CD8-positive, alpha-beta memory T cell (primary cell): ENCODE data around the gene NRIP1. TPM values are rescaled to one million over a fixed set of nuclear protein-coding genes. Genes with fewer than 3 reads are reported as not detected.

Experiments
- CTCF ChIA-PET: fragments of 350-600 bp; sonication (Branson Sonifier 250); formaldehyde crosslinking; loops from one replicate; lab custom pipeline; 2021; ENCODE audit warnings: antibody characterized with exemption; lab: Charles Lee
- POLR2A ChIA-PET: fragments of 350-600 bp; sonication (Branson Sonifier 250); formaldehyde crosslinking; loops from one replicate; lab custom pipeline; 2021; ENCODE audit warnings: antibody characterized with exemption; lab: Charles Lee
- DNase-seq, 5 donors: peaks; one replicate each; pipeline versions ENCODE4 v3.0.0 to v3.0.0-alpha.2; 2020 to 2022; ENCODE audit warnings: mixed read lengths in 1 of 5
- H3K27ac ChIP-seq: one replicate; pipeline ENCODE4 v1.7.0; 2013; ENCODE audit warnings: low read depth, mild to moderate bottlenecking, low read length, moderate library complexity
- H3K27me3 ChIP-seq: 2 replicates; pipeline ENCODE4 v1.7.0; 2013; ENCODE audit warnings: low read length, mild to moderate bottlenecking; ENCODE audit not compliant: insufficient read depth, poor library complexity, severe bottlenecking
- H3K36me3 ChIP-seq: 2 replicates; pipeline ENCODE4 v1.7.0; 2013; ENCODE audit warnings: mild to moderate bottlenecking, low read length, moderate library complexity; ENCODE audit not compliant: insufficient read depth
- H3K4me1 ChIP-seq: 2 replicates; pipeline ENCODE4 v1.7.0; 2013; ENCODE audit warnings: mild to moderate bottlenecking, low read length, moderate library complexity; ENCODE audit not compliant: insufficient read depth
- H3K4me3 ChIP-seq: 2 replicates; pipeline ENCODE4 v1.7.0; 2013; ENCODE audit warnings: mild to moderate bottlenecking, low read length
- H3K9me3 ChIP-seq: 2 replicates; pipeline ENCODE4 v1.7.0; 2013; ENCODE audit warnings: mild to moderate bottlenecking, low read length
- H3K27ac Mint-ChIP-seq, 8 donors: one replicate each; pipeline ENCODE4 v1.8.0; 2020 to 2021; ENCODE audit warnings: mixed read lengths in 8 of 8, mild to moderate bottlenecking in 6 of 8, inconsistent platforms in 3 of 8, moderate library complexity in 3 of 8
- H3K27me3 Mint-ChIP-seq, 2 donors: one replicate each; pipeline ENCODE4 v1.8.0; 2020 to 2021; ENCODE audit warnings: mixed read lengths in 2 of 2, mild to moderate bottlenecking in 1 of 2, moderate library complexity in 1 of 2
- H3K36me3 Mint-ChIP-seq, 3 donors: one replicate each; pipeline ENCODE4 v1.8.0; 2020 to 2021; ENCODE audit warnings: mixed read lengths in 3 of 3, inconsistent platforms in 1 of 3, mild to moderate bottlenecking in 1 of 3
- H3K4me1 Mint-ChIP-seq, 3 donors: one replicate each; pipeline ENCODE4 v1.8.0; 2020 to 2021; ENCODE audit warnings: mixed read lengths in 3 of 3, inconsistent platforms in 1 of 3, mild to moderate bottlenecking in 1 of 3
- H3K4me3 Mint-ChIP-seq, 7 donors: one replicate each; pipeline ENCODE4 v1.8.0; 2020 to 2021; ENCODE audit warnings: mixed read lengths in 7 of 7, mild to moderate bottlenecking in 6 of 7, moderate library complexity in 4 of 7, inconsistent platforms in 2 of 7
- H3K9me3 Mint-ChIP-seq, 5 donors: one replicate each; pipeline ENCODE4 v1.8.0; 2020 to 2022; ENCODE audit warnings: mixed read lengths in 5 of 5, mild to moderate bottlenecking in 3 of 5, moderate library complexity in 2 of 5, inconsistent platforms in 1 of 5
- polyA plus RNA-seq: library from polyadenylated mRNA; unstranded; fragments of 300-500 nt; fragmentation: Illumina TruSeq; gene quantifications from one replicate; pipeline ENCODE4 v1.2.3, GENCODE V29; 2021
- total RNA-seq, 2 experiments: library from RNA; stranded (reverse); gene quantifications; one replicate each; pipeline ENCODE4 v1.2.3, GENCODE V29; 2021

Gene NRIP1
- total and polyA plus RNA-seq, 3 experiments from 2014 or later: 14.6 to 37.6 (median 15.7) TPM

DNA sequence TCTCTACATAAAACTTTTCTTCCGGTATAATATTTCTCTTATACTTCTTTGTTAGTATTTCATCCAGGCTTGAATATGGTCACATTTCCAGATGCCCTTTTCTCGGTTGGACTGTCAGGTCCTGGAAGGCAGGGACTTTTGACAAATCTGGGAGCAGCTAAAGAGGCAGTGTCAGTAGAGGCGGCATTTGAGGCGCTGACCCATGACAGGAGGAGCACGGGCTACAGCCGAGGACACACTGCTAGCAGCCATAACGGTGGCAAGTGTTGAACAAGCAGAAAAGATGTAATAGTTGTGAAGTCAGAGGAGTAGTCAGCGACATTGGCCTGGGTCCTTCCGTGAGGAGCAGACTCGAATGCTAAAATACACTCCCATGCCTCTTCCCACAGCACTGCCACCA, 14.5 kb upstream of the NRIP1 start:
- no peaks in the 10 kb centered on the region for H3K4me1 ChIP-seq
- POLR2A ChIA-PET: no interaction called here
- H3K27ac Mint-ChIP-seq: peak overlapping the region in 1 of 8 donors; percentile 32

DNA sequence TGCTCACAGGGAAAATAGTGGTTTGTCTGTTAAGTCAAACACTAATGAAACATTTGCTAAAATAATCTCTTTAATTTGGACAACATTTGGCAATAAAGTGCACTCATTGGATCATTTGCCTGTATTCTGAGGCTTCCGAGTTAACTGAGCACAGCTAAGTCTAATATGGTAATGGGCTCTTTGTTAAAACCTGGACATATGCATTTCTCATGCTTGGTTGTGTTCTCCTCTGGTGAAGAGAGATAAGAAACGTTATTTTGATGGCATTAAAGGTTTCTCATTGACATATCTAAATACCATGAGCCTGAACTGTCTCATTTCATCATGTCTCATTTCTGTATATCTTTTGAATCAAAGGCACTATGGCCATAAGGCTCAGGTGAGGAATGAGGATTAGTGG, 13.4 kb upstream of the NRIP1 start:
- POLR2A ChIA-PET: no interaction called here

More for the DNA sequence above, 14.5 kb upstream of the NRIP1 start:
- no peak for DNase-seq
- peaks cover 1 to 23% of the 10 kb centered on the region in 2 donors for H3K27me3 Mint-ChIP-seq
- H3K9me3 Mint-ChIP-seq: no peaks in the 10 kb centered on the region
- CTCF ChIA-PET: no interaction called here
- Histone ChIP-seq H3K27me3 (no peaks in the 10 kb centered on the region), H3K4me3 (no peak overlapping the region), H3K27ac (no peak overlapping the region), H3K9me3 (no peaks in the 10 kb centered on the region), H3K36me3 (no peaks in the 10 kb centered on the region)
- no peaks in the 10 kb centered on the region for H3K4me1 Mint-ChIP-seq
- H3K36me3 Mint-ChIP-seq: no peaks in the 10 kb centered on the region
- H3K4me3 Mint-ChIP-seq: no peak overlapping the region

DNA sequence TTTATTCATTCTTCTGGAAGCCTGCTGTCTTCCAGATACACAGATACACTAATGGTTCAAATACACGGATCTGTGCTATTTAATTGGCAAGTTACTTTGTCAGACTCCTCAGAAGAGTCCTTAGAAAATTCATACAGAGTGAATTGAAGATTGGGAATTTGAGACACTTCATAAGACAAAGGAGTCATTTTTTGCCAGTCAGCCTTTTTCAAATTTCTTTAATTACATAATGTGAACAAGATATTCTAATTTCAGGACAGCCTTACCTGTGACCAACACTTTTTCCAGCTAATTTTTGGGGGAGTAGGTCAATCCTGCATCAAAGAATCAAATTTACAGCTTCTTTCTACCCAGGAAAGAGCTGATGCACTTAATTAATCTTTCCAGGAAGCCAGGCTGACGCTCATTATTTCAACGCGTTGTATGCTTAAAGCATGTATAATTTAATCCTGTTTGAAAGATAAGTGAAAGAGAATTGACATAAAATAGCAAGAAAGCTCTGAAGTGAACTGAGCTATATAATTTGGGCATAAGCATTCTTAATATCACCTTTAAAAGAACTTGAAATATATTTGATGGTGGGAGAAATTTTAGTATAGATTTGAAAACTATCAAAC, 12.8 kb upstream of the NRIP1 start:
- Mint-ChIP-seq H3K9me3 (no peaks in the 10 kb centered on the region), H3K4me1 (no peaks in the 10 kb centered on the region), H3K4me3 (no peak overlapping the region), H3K27ac (no peak overlapping the region), H3K27me3 (peaks cover 4 to 23% of the 10 kb centered on the region in 2 donors), H3K36me3 (no peaks in the 10 kb centered on the region)
- Histone ChIP-seq H3K4me3 (no peak overlapping the region), H3K9me3 (no peaks in the 10 kb centered on the region), H3K27ac (no peak overlapping the region), H3K27me3 (no peaks in the 10 kb centered on the region), H3K36me3 (no peaks in the 10 kb centered on the region), H3K4me1 (no peaks in the 10 kb centered on the region)
- ChIA-PET CTCF (no interaction called here), POLR2A (no interaction called here)
- DNase-seq: no peak

More for the DNA sequence above, 13.4 kb upstream of the NRIP1 start:
- CTCF ChIA-PET: no interaction called here
- Mint-ChIP-seq H3K4me1 (no peaks in the 10 kb centered on the region), H3K27ac (no peak overlapping the region), H3K36me3 (no peaks in the 10 kb centered on the region), H3K4me3 (no peak overlapping the region), H3K9me3 (no peaks in the 10 kb centered on the region), H3K27me3 (peaks cover 4 to 23% of the 10 kb centered on the region in 2 donors)
- no peaks in the 10 kb centered on the region for H3K9me3 ChIP-seq
- H3K36me3 ChIP-seq: no peaks in the 10 kb centered on the region
- H3K27ac ChIP-seq: no peak overlapping the region
- no peaks in the 10 kb centered on the region for H3K4me1 ChIP-seq
- H3K4me3 ChIP-seq: no peak overlapping the region
- no peaks in the 10 kb centered on the region for H3K27me3 ChIP-seq
- no peak for DNase-seq

DNA sequence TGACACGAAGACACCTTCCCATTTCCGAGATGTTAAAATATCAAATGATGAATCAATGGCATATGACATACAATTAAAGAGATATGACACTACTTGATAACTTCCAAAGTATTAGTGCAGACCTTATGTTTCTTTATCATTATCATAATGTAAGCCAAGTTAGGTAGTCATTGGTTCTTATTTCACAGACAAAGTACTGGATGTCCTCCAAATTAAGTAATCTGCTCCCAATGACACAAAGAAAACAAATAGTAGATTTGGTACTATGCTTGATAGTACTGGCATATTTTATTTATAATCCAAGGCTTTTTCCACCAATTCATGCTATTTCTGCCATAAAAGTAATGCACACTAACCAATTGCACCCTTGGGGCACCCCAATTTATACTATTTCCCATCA, 11.9 kb upstream of the NRIP1 start:
- Mint-ChIP-seq H3K9me3 (no peaks in the 10 kb centered on the region), H3K27me3 (peaks cover 3 to 23% of the 10 kb centered on the region in 2 donors), H3K27ac (no peak overlapping the region), H3K4me1 (no peaks in the 10 kb centered on the region), H3K36me3 (no peaks in the 10 kb centered on the region), H3K4me3 (no peak overlapping the region)
- no peak overlapping the region for H3K4me3 ChIP-seq
- no peaks in the 10 kb centered on the region for H3K4me1 ChIP-seq
- no peak for DNase-seq
- no peaks in the 10 kb centered on the region for H3K36me3 ChIP-seq
- no peaks in the 10 kb centered on the region for H3K27me3 ChIP-seq
- CTCF ChIA-PET: no interaction called here
- POLR2A ChIA-PET: no interaction called here
- no peaks in the 10 kb centered on the region for H3K9me3 ChIP-seq
- H3K27ac ChIP-seq: no peak overlapping the region

DNA sequence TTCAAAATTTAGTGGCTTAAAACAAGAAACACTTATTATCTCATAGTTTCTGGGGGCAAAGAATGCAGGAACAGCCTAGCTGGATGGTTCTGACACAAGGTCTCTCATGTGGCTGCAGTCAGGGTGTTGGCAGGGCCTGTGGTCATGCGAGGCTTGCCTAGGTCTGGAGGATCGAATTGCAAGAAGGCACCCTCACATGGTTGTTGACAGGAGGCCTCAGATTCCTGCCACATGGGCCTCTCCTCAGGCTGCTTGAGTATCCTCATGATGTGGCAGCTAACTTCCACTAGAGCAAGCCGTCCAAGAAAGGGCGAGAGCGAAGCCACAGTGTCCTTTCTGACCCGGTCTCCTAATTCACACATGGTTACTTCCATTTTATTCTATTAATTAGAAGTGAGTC, 6.2 kb upstream of the NRIP1 start:
- DNase-seq: no peak
- Mint-ChIP-seq H3K27me3 (peaks cover 3 to 13% of the 10 kb centered on the region in 2 donors), H3K4me1 (peaks cover 4 to 8% (median 8%) of the 10 kb centered on the region in 3 donors), H3K4me3 (no peak overlapping the region), H3K9me3 (no peaks in the 10 kb centered on the region), H3K36me3 (peaks cover 0 to 2% (median 0%) of the 10 kb centered on the region in 3 donors), H3K27ac (no peak overlapping the region)
- Histone ChIP-seq H3K27me3 (no peaks in the 10 kb centered on the region), H3K27ac (no peak overlapping the region), H3K4me3 (no peak overlapping the region), H3K36me3 (no peaks in the 10 kb centered on the region), H3K4me1 (peaks cover 4% of the 10 kb centered on the region), H3K9me3 (no peaks in the 10 kb centered on the region)
- POLR2A ChIA-PET: no interaction called here
- CTCF ChIA-PET: no interaction called here

DNA sequence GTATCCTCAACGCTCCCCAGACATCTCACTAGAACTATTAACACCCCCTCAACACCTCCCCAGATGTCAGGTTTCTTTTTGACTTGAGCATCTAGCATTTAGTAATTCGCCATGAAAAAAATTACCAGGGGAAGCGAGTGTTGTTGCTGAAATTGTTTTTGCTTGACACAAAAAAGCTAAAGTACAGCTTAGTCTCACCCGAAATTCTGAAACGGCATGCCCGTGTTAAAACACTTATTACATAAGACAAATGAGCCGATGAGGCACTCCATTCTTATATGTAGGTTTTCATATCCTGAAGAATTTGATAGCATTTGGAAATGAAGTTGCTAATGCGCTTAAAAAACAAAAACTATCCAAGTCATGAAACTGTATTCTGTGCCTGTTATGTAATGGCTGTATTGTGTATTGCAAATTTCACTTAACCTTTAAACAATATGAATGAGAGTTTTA, 1.3 kb upstream of the NRIP1 start:
- Mint-ChIP-seq H3K36me3 (peaks cover 0 to 12% (median 0%) of the 10 kb centered on the region in 3 donors), H3K4me1 (peaks cover 36 to 42% (median 41%) of the 10 kb centered on the region in 3 donors), H3K4me3 (peak overlapping the region; percentile 94 to 99 (median 98)), H3K9me3 (no peaks in the 10 kb centered on the region), H3K27ac (peak overlapping the region; percentile 95 to 98 (median 98)), H3K27me3 (peaks cover 4 to 20% of the 10 kb centered on the region in 2 donors)
- Histone ChIP-seq H3K9me3 (no peaks in the 10 kb centered on the region), H3K27ac (peak overlapping the region; percentile 84), H3K27me3 (no peaks in the 10 kb centered on the region), H3K4me3 (peak overlapping the region; percentile 96), H3K36me3 (no peaks in the 10 kb centered on the region), H3K4me1 (peaks cover 15% of the 10 kb centered on the region)
- no peak for DNase-seq
- POLR2A ChIA-PET: interaction anchor here (1.1 kb wide), 1 partner anchor 14 kb away, joined by 4 read pairs; no protein-coding TSS in a partner anchor
- CTCF ChIA-PET: interaction anchor here (1.1 kb wide), 1 partner anchor 455 kb away, joined by 3 read pairs; no protein-coding TSS in a partner anchor

DNA sequence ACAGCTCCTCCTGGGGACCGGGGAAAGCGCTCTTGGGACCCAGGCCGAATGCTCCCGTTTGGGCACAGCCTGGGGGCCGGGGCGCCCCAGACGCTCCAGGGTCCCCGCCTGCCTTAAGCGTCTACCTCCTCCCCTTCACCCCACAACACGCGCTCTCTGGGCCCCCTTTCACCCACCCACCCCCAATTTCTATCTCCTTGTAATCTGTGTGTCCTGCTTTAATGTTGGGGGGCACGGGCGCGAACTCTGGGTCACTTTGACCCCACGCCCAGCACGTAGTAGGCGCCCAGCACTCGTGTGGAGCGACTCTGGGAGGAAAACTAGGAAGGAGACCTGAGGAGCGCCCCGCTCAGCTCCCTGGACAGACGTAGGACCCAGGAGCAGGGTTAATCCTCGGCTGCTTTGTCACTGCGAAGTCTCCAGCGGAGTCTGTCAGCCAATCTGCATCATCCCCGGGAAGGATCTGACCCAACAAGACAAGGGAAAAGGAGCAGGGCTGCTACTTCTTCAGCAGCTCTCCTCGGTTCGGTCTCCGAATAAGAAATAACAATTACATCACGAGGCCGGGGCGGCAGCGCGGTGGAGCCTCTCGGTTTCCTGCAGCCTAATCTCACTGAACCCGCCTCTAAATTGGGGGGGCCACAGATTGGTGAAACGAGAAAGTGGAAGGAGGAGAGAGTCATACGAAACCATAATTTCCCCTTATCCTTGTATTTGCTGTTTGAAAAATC, 757 bp upstream of the NRIP1 start:
- peak overlapping the region; percentile 84 for H3K27ac ChIP-seq
- no peaks in the 10 kb centered on the region for H3K27me3 ChIP-seq
- peak overlapping the region; percentile 96 for H3K4me3 ChIP-seq
- POLR2A ChIA-PET: interaction anchor here (0.6 to 1.3 kb wide), 5 partner anchors 14 to 682 kb away, joined by 3 to 9 read pairs (median 4); partner anchors contain the start of gene HSPA13
- Mint-ChIP-seq H3K36me3 (peaks cover 0 to 12% (median 0%) of the 10 kb centered on the region in 3 donors), H3K4me1 (peaks cover 42 to 48% (median 47%) of the 10 kb centered on the region in 3 donors), H3K4me3 (peak overlapping the region; percentile 94 to 99 (median 98)), H3K27ac (peak overlapping the region; percentile 95 to 98 (median 98)), H3K9me3 (no peaks in the 10 kb centered on the region), H3K27me3 (peaks cover 4 to 26% of the 10 kb centered on the region in 2 donors)
- DNase-seq: peak; percentile 59 to 85 (median 76)
- H3K4me1 ChIP-seq: peaks cover 21% of the 10 kb centered on the region
- CTCF ChIA-PET: interaction anchor here (0.9 to 1.1 kb wide), 2 partner anchors 15 to 456 kb away, joined by 3 read pairs; no protein-coding TSS in a partner anchor
- no peaks in the 10 kb centered on the region for H3K9me3 ChIP-seq
- H3K36me3 ChIP-seq: no peaks in the 10 kb centered on the region
